Activated T-cell treated with anti-CD3 and anti-CD28 coated beads, Interleukin-2, amount 50 U/mL, for 72 hours (primary cell): ENCODE measurements around the gene ATG9A. TPM values are rescaled to one million over a fixed set of nuclear protein-coding genes. Genes with fewer than 3 reads are reported as not detected.

ENCODE experiments used
- ATAC-seq, 2 donors: fragments of 150-1000 bp; cut with Tn5 transposase; replicated peaks in 1 of 2; 2 replicates each; pipeline ENCODE4 v1.10.0; 2021; ENCODE audit warnings: moderate library complexity in 2 of 2, mild to moderate bottlenecking in 1 of 2
- DNase-seq, 2 donors: peaks; one replicate each; pipeline ENCODE4 v3.0.0; 2021 to 2022; ENCODE audit warnings: mixed read lengths in 1 of 2
- H3K27ac Mint-ChIP-seq: one replicate; pipeline ENCODE4 v1.8.0; 2022; ENCODE audit warnings: mild to moderate bottlenecking, moderate library complexity, mixed read lengths
- H3K27me3 Mint-ChIP-seq: one replicate; pipeline ENCODE4 v1.8.0; 2022; ENCODE audit warnings: low read depth, mixed read lengths
- H3K36me3 Mint-ChIP-seq, 2 donors: one replicate each; pipeline ENCODE4 v1.8.0; 2022; ENCODE audit warnings: mixed read lengths in 2 of 2, mild to moderate bottlenecking in 1 of 2; ENCODE audit not compliant: insufficient read depth in 2 of 2
- H3K4me1 Mint-ChIP-seq: one replicate; pipeline ENCODE4 v1.8.0; 2022; ENCODE audit warnings: low read depth, mixed read lengths
- H3K4me3 Mint-ChIP-seq, 2 donors: one replicate each; pipeline ENCODE4 v1.8.0; 2022; ENCODE audit warnings: mild to moderate bottlenecking in 2 of 2, mixed read lengths in 2 of 2, moderate library complexity in 2 of 2
- H3K9me3 Mint-ChIP-seq, 2 donors: one replicate each; pipeline ENCODE4 v1.8.0; 2022; ENCODE audit warnings: mixed read lengths in 2 of 2
- total RNA-seq, 2 donors: library from RNA; stranded (reverse); gene quantifications; one replicate each; pipeline ENCODE4 v1.2.3, GENCODE V29; 2022

Gene ATG9A
- total RNA-seq, 2 donors from 2014 or later, result 48.5 to 51.4 TPM

DNA sequence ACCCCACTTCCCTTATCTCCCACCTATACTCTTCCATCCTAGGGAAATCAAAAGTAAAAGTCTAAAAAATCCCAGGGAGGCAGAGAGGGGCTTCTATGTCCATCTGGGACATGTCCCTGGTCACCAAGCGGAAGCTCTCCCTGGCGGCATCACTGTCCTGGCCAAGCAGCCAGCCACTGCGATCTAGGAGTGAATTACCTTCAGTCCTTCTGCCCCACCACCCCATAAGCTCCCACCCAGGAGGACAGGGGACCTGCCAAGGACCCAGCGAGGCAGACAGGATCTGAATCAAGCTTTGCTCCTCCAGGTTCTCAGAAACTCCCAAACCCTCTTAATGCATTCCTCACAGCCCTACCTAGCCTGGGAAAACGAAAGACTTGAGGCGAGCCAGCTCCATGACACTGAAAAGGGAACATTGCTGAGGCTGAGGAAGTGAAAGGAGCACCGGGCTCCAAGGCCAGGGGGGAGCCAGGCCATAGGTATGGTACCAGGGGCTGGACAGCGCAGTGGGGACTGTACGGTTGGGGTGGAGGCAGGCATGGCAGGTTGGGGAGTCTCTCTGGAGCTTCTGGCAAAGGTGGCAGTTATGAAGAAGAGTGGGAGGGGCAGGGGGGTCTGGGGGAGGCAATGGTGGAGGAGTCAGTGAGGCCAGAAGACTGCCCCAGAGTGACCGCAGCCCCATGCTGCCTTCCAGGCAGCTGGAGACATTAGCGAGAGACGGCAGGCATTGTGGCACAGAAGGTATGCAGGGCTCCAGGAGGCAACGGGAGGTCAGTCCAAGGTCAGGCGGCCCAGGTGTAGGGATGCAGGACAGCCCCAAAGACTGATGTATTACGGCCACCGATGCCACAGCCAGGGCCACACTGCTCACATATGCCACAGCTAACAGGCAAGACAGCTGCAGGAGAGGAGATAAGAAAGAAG lies 56.9 kb downstream of the ATG9A start:
- Mint-ChIP-seq H3K27ac (no peak overlapping the region), H3K9me3 (no peaks in the 10 kb centered on the region), H3K36me3 (peaks cover 5 to 10% of the 10 kb centered on the region in 2 donors), H3K27me3 (no peaks in the 10 kb centered on the region), H3K4me1 (peaks cover 43% of the 10 kb centered on the region), H3K4me3 (no peak overlapping the region)
- no peak for ATAC-seq
- DNase-seq, result no peak

DNA sequence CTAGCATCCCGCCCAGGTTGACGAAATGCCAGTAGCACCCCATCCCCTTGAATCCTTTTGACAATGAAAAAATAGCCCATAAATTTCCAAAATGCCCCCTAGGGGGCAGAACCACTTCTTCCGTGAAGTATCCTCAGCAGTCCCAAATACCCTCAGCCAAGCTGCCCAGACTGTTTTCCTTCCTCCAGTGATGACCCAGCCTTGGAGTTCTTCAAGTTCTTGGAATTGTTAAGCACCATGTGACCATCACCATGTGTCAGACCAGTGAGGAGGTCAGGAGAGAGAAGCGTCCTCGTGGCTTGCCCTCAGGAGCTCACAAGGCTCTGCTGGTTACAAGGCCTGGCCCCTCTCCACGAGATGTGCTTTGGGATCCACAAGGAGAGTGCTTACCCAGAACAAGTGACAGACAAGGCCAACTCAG lies 58.2 kb downstream of the ATG9A start:
- Mint-ChIP-seq H3K36me3 (peaks cover 2 to 7% of the 10 kb centered on the region in 2 donors), H3K9me3 (no peaks in the 10 kb centered on the region), H3K27ac (peak overlapping the region; percentile 79)

DNA sequence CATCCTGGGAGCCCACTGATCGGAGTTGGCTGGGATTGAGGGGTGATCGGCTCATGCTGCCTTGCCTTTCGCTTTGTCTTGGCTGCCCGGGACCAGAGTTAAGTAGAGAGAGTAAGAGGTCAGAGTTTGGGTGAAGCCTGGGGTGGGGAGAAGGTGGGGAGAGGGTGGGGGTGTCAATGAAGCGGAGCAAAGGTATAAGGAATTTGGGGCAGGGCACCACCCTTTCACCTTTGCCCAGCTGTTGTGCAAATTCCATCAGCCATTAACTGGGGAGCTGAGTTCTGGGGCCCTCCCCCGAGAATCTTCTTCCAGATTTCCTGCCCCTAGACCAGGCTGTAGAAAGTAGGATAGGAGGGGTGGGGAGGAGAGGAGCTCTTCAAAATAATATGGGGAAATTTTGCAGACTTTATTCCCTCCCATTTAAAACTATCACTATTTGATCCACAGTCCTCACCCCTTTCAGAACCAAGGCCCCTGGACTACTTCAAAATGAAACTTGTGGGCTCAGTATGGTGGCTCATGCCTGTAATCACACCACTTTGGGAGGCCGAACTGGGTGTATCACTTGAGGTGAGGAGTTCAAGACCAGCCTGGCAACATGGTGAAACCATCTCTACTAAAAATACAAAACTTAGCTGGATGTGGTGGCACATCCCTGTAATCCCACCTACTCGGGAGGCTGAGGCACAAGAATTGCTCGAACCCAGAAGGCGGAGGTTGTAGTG lies 59.3 kb downstream of the ATG9A start, which contains the start of gene SLC23A3:
SLC23A3 (minus strand) TSS at position 100 of the 725 bp plus-strand sequence; CDS start at position 55, 45 bp downstream.
- ATAC-seq (peak; percentile 63 to 74), DNase-seq (peak in 1 of 2 donors; percentile 18)
- no peaks in the 10 kb centered on the region for H3K9me3 Mint-ChIP-seq
- H3K27me3 Mint-ChIP-seq, result no peaks in the 10 kb centered on the region
- peak within 1 kb of the TSS; percentile 21 for H3K27ac Mint-ChIP-seq
- H3K36me3 Mint-ChIP-seq, result peaks cover 2 to 7% of the 10 kb centered on the region in 2 donors
- peaks cover 27% of the 10 kb centered on the region for H3K4me1 Mint-ChIP-seq
- H3K4me3 Mint-ChIP-seq, result no peak within 1 kb of the TSS

More for the DNA sequence above, 58.2 kb downstream of the ATG9A start:
- DNase-seq, result peak; percentile 33 to 47
- no peak overlapping the region for H3K4me3 Mint-ChIP-seq
- peak; percentile 32 to 50 for ATAC-seq
- no peaks in the 10 kb centered on the region for H3K27me3 Mint-ChIP-seq
- peaks cover 38% of the 10 kb centered on the region for H3K4me1 Mint-ChIP-seq

Other genes starting within 250 kb of the ATG9A start
- gene FEV, start 244.5 kb downstream of the ATG9A start, total RNA-seq, result not detected
- gene CRYBA2, start 236.2 kb downstream of the ATG9A start, total RNA-seq, result not detected
- not detected for gene CFAP65, start 188.1 kb downstream of the ATG9A start, total RNA-seq
- under 1 TPM; 0.12 to 0.14 TPM for gene IHH, start 168.7 kb downstream of the ATG9A start, total RNA-seq
- gene NHEJ1, start 68.8 kb downstream of the ATG9A start, total RNA-seq, result 10 to 100 TPM; 19.8 to 21.1 TPM
- 1 to 10 TPM; 3.1 to 4.0 TPM for gene SLC23A3, start 59.6 kb downstream of the ATG9A start, total RNA-seq
- 10 to 100 TPM; 53.5 to 54.5 TPM for gene CNPPD1, start 52.7 kb downstream of the ATG9A start, total RNA-seq
- 10 to 100 TPM; 53.7 to 66.8 TPM for gene RETREG2, start 51.4 kb downstream of the ATG9A start, total RNA-seq
- 10 to 100 TPM; 45.5 to 47.7 TPM for gene ZFAND2B, start 22.9 kb downstream of the ATG9A start, total RNA-seq
- 1 to 10 TPM; 8.5 to 8.8 TPM for gene ABCB6, start 10.7 kb downstream of the ATG9A start, total RNA-seq
- gene ANKZF1, start 170 bp upstream of the ATG9A start, total RNA-seq, result 100 to 1,000 TPM; 101 to 117 TPM
- gene GLB1L, start 15.8 kb upstream of the ATG9A start, total RNA-seq, result 1 to 10 TPM; 2.3 to 3.4 TPM
- 10 to 100 TPM; 36.8 to 46.0 TPM for gene STK16, start 15.8 kb upstream of the ATG9A start, total RNA-seq
- not detected for gene TUBA4B, start 23.6 kb upstream of the ATG9A start, total RNA-seq
- 10 to 100 TPM; 82.0 to 99.8 TPM for gene TUBA4A, start 24.3 kb upstream of the ATG9A start, total RNA-seq
- gene DNAJB2, start 49.7 kb upstream of the ATG9A start, total RNA-seq, result 10 to 100 TPM; 71.1 to 88.1 TPM
- gene PTPRN, start 79.8 kb upstream of the ATG9A start, total RNA-seq, result 1 to 10 TPM; 1.7 to 2.5 TPM
- not detected for gene RESP18, start 103.1 kb upstream of the ATG9A start, total RNA-seq
- 10 to 100 TPM; 61.5 to 71.0 TPM for gene DNPEP, start 158.3 kb upstream of the ATG9A start, total RNA-seq
- gene DES, start 188.7 kb upstream of the ATG9A start, total RNA-seq, result under 1 TPM in 1 of 2 donors, not detected in 1; 0.10 TPM
- gene SPEG, start 205.2 kb upstream of the ATG9A start, total RNA-seq, result 1 to 10 TPM; 4.8 to 6.9 TPM